Heart left ventricle (tissue), 13 donors: ENCODE results near the gene MLLT3.
"Not testable (repeated sequence)": the region's sequence is repeated elsewhere in the genome, so short reads cannot be mapped to it uniquely, and the experiment has no call there.

ENCODE experiments used
- CTCF ChIP-seq, 12 donors: fragments of 200-600 bp; sonication (generic) in 4 of 12; IDR thresholded peaks; one replicate each; pipeline versions ENCODE4 v1.5.0 to v1.8.0; 2018 to 2022; ENCODE audit warnings: antibody characterized with exemption in 12 of 12, mild to moderate bottlenecking in 5 of 12
- POLR2A ChIP-seq, 2 donors: fragments of 450-650 bp; IDR thresholded peaks; one replicate each; pipeline ENCODE4 v1.6.1; 2017; ENCODE audit warnings: antibody characterized with exemption in 2 of 2, mild to moderate bottlenecking in 2 of 2, moderate library complexity in 2 of 2
- donor health status: ischemic (EF 13 %, LVEDD 7.1; RV severe dilation, severe dysfunction).
- donor health status: DM: no; HTN: yes; CAD: no.
- donor health status: DM: no; HTN: no; CAD: no.
- donor health status: ischemic (EF 25% LVEDD 6.9; RV normal size, moderate dysfunction).
- donor health status: ischemic (EF 25% LVEDD 5.7; RV mildly dilated, moderate dysfunction).
- donor health status: ischemic (EF 35%, LVEDD 5.7; RV mildly dilated, moderate dysfunction).
- donor health status: nonischemic (EF 11% LVEDD 7.7; RV severe dilation, severe dysfunction).
- donor health status: DM: yes; HTN: yes; CAD: no.
- donor health status: PGD.
- donor health status: ischemic (EF 29% LVEDD 5.4; RV normal size, mild dysfunction).
- donor health status: nonischemic (EF 23%, LVEDD 6.1; RV moderate dilation, normal function).

DNA sequence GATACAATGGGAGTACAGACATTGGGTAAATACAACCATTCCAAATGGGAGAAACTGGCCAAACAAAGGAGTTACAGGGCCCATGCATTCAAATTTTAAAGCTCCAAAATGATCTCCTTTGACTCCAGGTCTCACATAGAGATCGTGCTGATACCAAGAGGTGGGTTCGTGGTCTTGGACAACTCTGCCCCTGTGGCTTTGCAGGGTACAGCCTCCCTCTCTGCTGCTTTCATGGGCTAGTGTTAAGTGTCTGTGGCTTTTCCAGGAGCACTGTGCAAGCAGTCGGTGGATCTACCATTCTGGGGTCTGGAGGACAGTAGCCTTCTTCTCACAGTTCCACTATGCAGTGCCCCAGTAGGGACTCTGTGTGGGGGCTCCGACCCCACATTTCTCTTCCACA is 39.2 kb downstream of the MLLT3 start:
- TF ChIP-seq POLR2A, CTCF (IDR thresholded peaks at IDR 0.05): not testable (repeated sequence)
